Measurements from ENCODE around the gene HNRNPD. TPM values are rescaled to one million over a fixed set of nuclear protein-coding genes. Genes with fewer than 3 reads are reported as not detected.

Gene HNRNPD
- total and polyA plus RNA-seq, 2 of the 13 experiments (the other 11 are each of a cell fraction or from before 2014, with no cell fraction given): 64.0 to 69.7 TPM

GRCh38 chr4:82373816-82374625 is at the start of gene HNRNPD (continued):
- peak; percentile 56; the same call in 1 of the 2 replicates for TF ChIP-seq PRDM10 (CRISPR knock-in tag; IDR thresholded peaks at IDR 0.05; ENCODE audit: low read depth)
- TF ChIP-seq ZNF543 (CRISPR knock-in tag; IDR thresholded peaks at IDR 0.05): peak; percentile 91; the same call in 1 of the 2 replicates
- no peak for TF ChIP-seq IKZF4 (CRISPR knock-in tag; IDR thresholded peaks at IDR 0.05; ENCODE audit: borderline replicate concordance, low read depth, not compliant biosample characterization)
- TF ChIP-seq TSC22D2 (CRISPR knock-in tag; IDR thresholded peaks at IDR 0.05; ENCODE audit: borderline replicate concordance): no peak
- TF ChIP-seq MIXL1 (CRISPR knock-in tag; IDR thresholded peaks at IDR 0.05): peak; percentile 47; the same call in 1 of the 2 replicates
- TF ChIP-seq ZBTB21 (CRISPR knock-in tag; IDR thresholded peaks at IDR 0.05): peak; percentile 21; the same call in 1 of the 2 replicates
- 0 out of 2 replicates have a peak, but pooled peaks have one; percentile 29 for TF ChIP-seq ZFP62 (CRISPR knock-in tag; IDR thresholded peaks at IDR 0.05)
- TF ChIP-seq THAP11 (CRISPR knock-in tag; IDR thresholded peaks at IDR 0.05): peak; percentile 88
- TF ChIP-seq JUN (CRISPR knock-in tag; IDR thresholded peaks at IDR 0.05): peak; percentile 33; the same call in 1 of the 2 replicates
- peak; percentile 91 for TF ChIP-seq ARID2 (CRISPR knock-in tag; IDR thresholded peaks at IDR 0.05; ENCODE audit: borderline replicate concordance)
- TF ChIP-seq FOSL2 (CRISPR knock-in tag; IDR thresholded peaks at IDR 0.05): peak; percentile 68
- peak; percentile 82; the same call in 1 of the 2 replicates for TF ChIP-seq NFKB2 (CRISPR knock-in tag; IDR thresholded peaks at IDR 0.05; ENCODE audit: borderline replicate concordance)
- peak; percentile 51; the same call in 1 of the 2 replicates for TF ChIP-seq FOXK2 (IDR thresholded peaks at IDR 0.05)
- TF ChIP-seq CHCHD3 (CRISPR knock-in tag; IDR thresholded peaks at IDR 0.05): 0 out of 2 replicates have a peak, but pooled peaks have one; percentile 22
- TF ChIP-seq ATF7-NPFF (CRISPR knock-in tag; IDR thresholded peaks at IDR 0.05; ENCODE audit: low read depth): peak; percentile 68; the same call in 1 of the 2 replicates
- TF ChIP-seq ZBTB49 (CRISPR knock-in tag; IDR thresholded peaks at IDR 0.05; ENCODE audit: borderline replicate concordance): 0 out of 2 replicates have a peak, but pooled peaks have one; percentile 41
- TF ChIP-seq HIC2 (CRISPR knock-in tag; IDR thresholded peaks at IDR 0.05; ENCODE audit: low read depth): no peak; the same call in 1 of the 2 replicates
- TF ChIP-seq ZNF503 (CRISPR knock-in tag; IDR thresholded peaks at IDR 0.05): peak; percentile 68
- TF ChIP-seq BRD4 (CRISPR knock-in tag; IDR thresholded peaks at IDR 0.05): peak; percentile 86

All from HepG2 (cell line).